Ectodermal cell (in vitro differentiated cells): Measurements from ENCODE around the gene ADSL.

Experiments
- H3K27ac ChIP-seq: 2 replicates; pipeline ENCODE4 v1.7.0; 2013; ENCODE audit warnings: mild to moderate bottlenecking, low read depth, low read length; ENCODE audit not compliant: insufficient read depth, poor library complexity, severe bottlenecking
- H3K27me3 ChIP-seq: 2 replicates; pipeline ENCODE4 v1.7.0; 2013; ENCODE audit warnings: mild to moderate bottlenecking, low read length; ENCODE audit not compliant: insufficient read depth, control insufficient read depth, poor library complexity, severe bottlenecking
- H3K36me3 ChIP-seq: one replicate; pipeline ENCODE4 v1.7.0; 2013; ENCODE audit warnings: low read length; ENCODE audit not compliant: control insufficient read depth, insufficient read depth
- H3K4me1 ChIP-seq: one replicate; pipeline ENCODE4 v1.7.0; 2013; ENCODE audit warnings: low read length; ENCODE audit not compliant: control insufficient read depth, insufficient read depth
- H3K4me3 ChIP-seq: 2 replicates; pipeline ENCODE4 v1.7.0; 2013; ENCODE audit warnings: low read depth, low read length, control low read depth; ENCODE audit not compliant: insufficient read depth
- H3K9me3 ChIP-seq: 2 replicates; pipeline ENCODE4 v1.7.0; 2013; ENCODE audit warnings: mild to moderate bottlenecking, low read length, moderate library complexity; ENCODE audit not compliant: control insufficient read depth
- WGBS, 2 experiments: methylation state at CpG; one replicate each; pipeline ENCODE4 v1.1.7; 2013; ENCODE audit warnings: missing lambda C conversion rate in 2 of 2; 5-methylcytosine and 5-hydroxymethylcytosine counted together

ADSL gene

DNA sequence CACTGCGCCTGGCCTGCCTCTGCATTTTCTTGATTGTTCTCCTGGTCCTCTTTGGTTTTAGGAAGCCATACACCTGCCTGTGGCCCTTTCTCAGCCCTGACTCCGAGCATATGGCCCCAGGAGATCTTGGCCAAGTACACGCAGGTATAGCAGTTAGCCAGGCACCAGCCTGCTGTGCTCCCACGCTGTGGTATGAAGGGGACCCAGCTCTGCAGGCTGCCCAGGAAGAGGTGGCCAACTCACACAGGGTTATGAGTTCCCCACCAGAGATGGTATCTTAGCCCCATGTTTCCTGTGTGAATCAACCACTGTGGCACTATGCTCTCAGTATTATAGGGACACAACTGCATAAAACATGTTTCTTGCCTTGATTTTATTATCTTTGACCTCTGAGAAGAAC lies 55.2 kb downstream of the ADSL start:
- Histone ChIP-seq H3K4me1 (no peaks in the 10 kb centered on the region), H3K27ac (no peak overlapping the region), H3K4me3 (no peak overlapping the region), H3K27me3 (no peaks in the 10 kb centered on the region), H3K9me3 (no peaks in the 10 kb centered on the region), H3K36me3 (peaks cover 24% of the 10 kb centered on the region)
- 95% methylated on average over 4 of the region's 4 CpGs for WGBS, 2 experiments

DNA sequence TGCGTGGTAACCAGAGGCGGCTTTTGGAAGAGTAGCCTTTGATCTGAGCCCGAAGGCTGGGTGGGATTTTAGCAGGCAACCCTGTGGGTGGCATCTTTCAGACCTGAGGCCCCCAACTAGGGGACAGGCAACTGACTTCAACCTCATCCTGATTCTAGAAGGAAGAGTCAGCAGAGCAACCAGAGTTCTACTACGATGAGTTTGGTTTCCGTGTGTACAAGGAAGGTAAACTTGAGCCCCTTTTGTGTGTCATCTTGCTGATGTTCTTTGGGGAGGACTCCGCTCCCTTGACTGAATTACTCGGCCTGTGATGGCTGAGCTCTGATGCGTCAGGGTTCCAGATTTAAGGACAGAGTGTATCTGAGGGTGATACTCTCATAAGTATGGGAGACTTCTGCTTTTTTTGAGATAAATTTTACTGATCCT lies 55.7 kb downstream of the ADSL start:
- Histone ChIP-seq H3K9me3 (no peaks in the 10 kb centered on the region), H3K4me1 (no peaks in the 10 kb centered on the region), H3K36me3 (peaks cover 28% of the 10 kb centered on the region), H3K4me3 (no peak overlapping the region), H3K27ac (no peak overlapping the region), H3K27me3 (no peaks in the 10 kb centered on the region)
- 89 to 90% methylated on average over 8 of the region's 8 CpGs for WGBS, 2 experiments

DNA sequence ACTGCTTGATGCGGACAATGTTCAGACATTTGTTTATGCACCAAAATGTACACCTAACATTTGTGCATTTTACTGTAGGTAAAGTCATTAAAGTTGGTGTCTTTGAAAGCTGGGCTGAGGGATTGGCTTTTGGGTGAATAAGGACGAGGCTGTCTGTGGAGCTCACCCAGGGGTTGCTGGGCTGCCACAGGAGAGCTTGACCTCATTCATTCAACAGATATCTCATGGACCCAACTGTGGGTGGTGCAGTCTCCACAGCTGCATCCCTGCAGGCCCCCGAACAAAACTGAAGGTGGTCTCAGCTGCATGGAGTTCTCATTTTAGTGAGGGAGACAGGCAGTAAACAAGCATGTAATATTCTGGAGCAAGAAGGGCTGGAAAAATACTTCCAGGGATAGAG lies 56.8 kb downstream of the ADSL start:
- Histone ChIP-seq H3K36me3 (peaks cover 36% of the 10 kb centered on the region), H3K27ac (no peak overlapping the region), H3K27me3 (no peaks in the 10 kb centered on the region), H3K4me3 (no peak overlapping the region), H3K4me1 (no peaks in the 10 kb centered on the region), H3K9me3 (no peaks in the 10 kb centered on the region)
- 94 to 97% methylated on average over 3 of the region's 3 CpGs for WGBS, 2 experiments

DNA sequence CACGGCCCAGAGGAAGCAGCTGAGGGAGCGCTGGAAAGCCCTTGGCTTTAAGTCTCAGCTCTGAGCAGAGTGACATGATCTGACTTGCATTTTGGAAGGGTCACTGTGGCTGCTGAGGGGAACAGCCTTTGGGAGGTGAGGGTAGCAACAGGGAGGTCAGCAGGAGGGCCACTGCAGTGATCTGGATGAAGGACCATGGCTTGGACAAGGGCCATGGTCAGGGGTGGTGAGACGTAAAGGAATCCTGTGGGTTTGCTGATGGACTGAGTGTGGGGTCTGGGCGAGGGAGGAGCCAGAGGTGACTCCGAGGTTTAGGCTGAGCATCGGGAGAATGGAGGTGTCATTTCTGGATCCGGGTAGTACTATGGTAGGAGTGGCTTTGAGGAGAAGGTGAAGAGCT lies 57.4 kb downstream of the ADSL start:
- WGBS, 2 experiments, result 94 to 96% methylated on average over 7 of the region's 7 CpGs
- H3K4me3 ChIP-seq, result no peak overlapping the region
- no peaks in the 10 kb centered on the region for H3K4me1 ChIP-seq
- H3K9me3 ChIP-seq, result no peaks in the 10 kb centered on the region
- H3K36me3 ChIP-seq, result peaks cover 40% of the 10 kb centered on the region
- H3K27me3 ChIP-seq, result no peaks in the 10 kb centered on the region
- no peak overlapping the region for H3K27ac ChIP-seq

GRCh38 chr22:40404251-40405177 lies 58.2 kb downstream of the ADSL start:
- H3K4me1 ChIP-seq, result no peaks in the 10 kb centered on the region
- H3K4me3 ChIP-seq, result no peak overlapping the region
- WGBS, 2 experiments, result 95 to 96% methylated on average over 25 of the region's 25 CpGs
- no peaks in the 10 kb centered on the region for H3K27me3 ChIP-seq
- peaks cover 42% of the 10 kb centered on the region for H3K36me3 ChIP-seq
- no peaks in the 10 kb centered on the region for H3K9me3 ChIP-seq
- no peak overlapping the region for H3K27ac ChIP-seq

DNA sequence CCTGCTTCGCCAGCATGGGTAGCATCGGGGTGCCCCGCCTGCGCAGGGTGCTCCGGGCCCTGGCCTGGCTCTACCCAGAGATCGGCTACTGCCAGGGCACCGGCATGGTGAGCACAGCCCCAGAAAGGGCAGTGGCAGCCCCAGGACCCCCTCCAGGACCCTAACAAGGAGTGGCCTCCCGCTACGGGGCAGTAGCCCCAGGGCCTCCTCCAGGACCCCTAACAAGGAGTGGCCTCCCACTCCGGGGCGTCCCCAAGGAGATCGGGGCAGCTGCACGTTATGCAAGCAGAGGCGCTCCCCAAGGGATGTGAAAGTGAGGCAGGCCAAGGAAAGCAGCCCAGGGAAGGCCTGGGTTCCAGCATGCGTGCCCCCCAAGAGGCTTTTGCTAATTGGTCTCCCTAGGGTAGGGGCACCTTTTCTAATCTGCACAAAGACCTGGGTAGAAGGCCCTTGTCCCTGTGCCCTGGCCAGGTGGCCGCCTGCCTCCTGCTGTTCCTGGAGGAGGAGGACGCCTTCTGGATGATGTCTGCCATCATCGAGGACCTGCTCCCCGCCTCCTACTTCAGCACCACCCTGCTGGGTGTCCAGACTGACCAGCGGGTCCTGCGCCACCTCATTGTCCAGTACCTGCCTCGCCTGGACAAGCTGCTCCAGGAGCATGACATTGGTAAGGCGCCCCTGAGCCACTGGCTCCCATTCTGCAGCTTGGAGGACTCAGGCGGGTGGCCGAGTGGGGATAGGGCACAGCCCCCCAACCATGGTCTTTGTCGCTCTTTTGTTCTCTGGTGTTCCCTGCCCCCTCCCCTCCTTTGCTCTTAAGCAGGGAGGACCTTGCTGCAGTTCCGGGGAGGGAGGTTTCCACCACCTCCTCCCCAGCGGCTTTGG lies 59.1 kb downstream of the ADSL start:
- Histone ChIP-seq H3K36me3 (peaks cover 45% of the 10 kb centered on the region), H3K9me3 (no peaks in the 10 kb centered on the region)
- 94% methylated on average over 28 of the region's 28 CpGs for whole genome bisulfite sequencing, 2 experiments

DNA sequence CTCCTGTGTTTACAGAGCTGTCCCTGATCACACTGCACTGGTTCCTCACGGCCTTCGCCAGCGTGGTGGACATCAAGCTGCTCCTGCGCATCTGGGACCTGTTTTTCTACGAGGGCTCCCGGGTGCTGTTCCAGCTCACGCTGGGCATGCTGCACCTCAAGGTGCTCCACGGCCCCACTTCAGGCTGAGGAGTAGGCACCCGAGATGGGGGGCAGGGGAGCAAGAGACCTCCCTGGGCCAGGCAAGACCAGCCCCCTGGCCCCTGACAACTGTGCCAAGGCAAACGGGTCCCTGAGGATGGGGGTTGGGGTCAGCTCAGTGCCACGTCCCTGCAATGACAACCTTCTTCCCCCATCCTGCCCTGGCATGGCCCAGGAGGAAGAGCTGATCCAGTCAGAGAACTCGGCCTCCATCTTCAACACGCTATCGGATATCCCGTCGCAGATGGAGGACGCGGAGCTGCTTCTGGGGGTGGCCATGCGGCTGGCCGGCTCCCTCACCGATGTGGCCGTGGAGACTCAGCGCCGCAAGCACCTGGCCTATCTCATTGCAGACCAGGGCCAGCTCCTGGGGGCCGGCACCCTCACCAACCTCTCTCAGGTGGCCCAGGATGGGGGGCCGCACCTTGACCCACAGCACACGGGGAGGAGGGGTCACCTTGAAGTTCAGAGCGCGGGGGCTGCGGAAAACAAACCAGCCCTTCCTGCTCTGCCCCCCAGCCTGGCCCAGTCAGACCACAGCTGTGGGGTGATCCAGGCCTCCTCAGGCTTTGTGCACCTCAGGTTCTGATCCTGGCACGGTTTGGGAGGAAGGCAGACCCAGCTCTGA lies 60.0 kb downstream of the ADSL start:
- 96% methylated on average over 31 of the region's 31 CpGs for WGBS, 2 experiments
- Histone ChIP-seq H3K4me1 (no peaks in the 10 kb centered on the region), H3K36me3 (peaks cover 47% of the 10 kb centered on the region)

More for the DNA sequence above, 59.1 kb downstream of the ADSL start:
- Histone ChIP-seq H3K27me3 (no peaks in the 10 kb centered on the region), H3K27ac (no peak overlapping the region), H3K4me3 (no peak overlapping the region), H3K4me1 (no peaks in the 10 kb centered on the region)

GRCh38 chr22:40407021-40407761 lies 60.9 kb downstream of the ADSL start:
- Histone ChIP-seq H3K27ac (no peak overlapping the region), H3K27me3 (no peaks in the 10 kb centered on the region), H3K9me3 (no peaks in the 10 kb centered on the region), H3K4me1 (no peaks in the 10 kb centered on the region), H3K36me3 (peaks cover 38% of the 10 kb centered on the region), H3K4me3 (no peak overlapping the region)
- 97% methylated on average over 37 of the region's 37 CpGs for WGBS, 2 experiments

More for the DNA sequence above, 60.0 kb downstream of the ADSL start:
- H3K27me3 ChIP-seq, result no peaks in the 10 kb centered on the region
- H3K9me3 ChIP-seq, result no peaks in the 10 kb centered on the region
- H3K27ac ChIP-seq, result no peak overlapping the region
- no peak overlapping the region for H3K4me3 ChIP-seq
